Stimulated activated naive B cell treated with anti-CD40 and anti-IgM and Interleukin-4, amounts not matched to agents 10 μg/mL and 1 μg/mL and 100 μg/mL, for 72 hours (primary cell): ENCODE measurements around the gene SH3RF3.
A peak's percentile ranks its signal among the peaks of the same experiment; 100 is the strongest.

Experiments used
- ATAC-seq, 2 donors: fragments of 150-1000 bp; cut with Tn5 transposase; replicated peaks; 2 replicates each; pipeline ENCODE4 v1.10.0; 2021; ENCODE audit warnings: moderate library complexity in 1 of 2
- DNase-seq: peaks from one replicate; pipeline ENCODE4 v3.0.0; 2021
- H3K27ac Mint-ChIP-seq: one replicate; pipeline ENCODE4 v1.8.0; 2022; ENCODE audit warnings: mild to moderate bottlenecking, mixed read lengths
- H3K27me3 Mint-ChIP-seq, 2 donors: one replicate each; pipeline ENCODE4 v1.8.0; 2022; ENCODE audit warnings: mixed read lengths in 2 of 2
- H3K36me3 Mint-ChIP-seq, 2 donors: one replicate each; pipeline ENCODE4 v1.8.0; 2022; ENCODE audit warnings: mixed read lengths in 2 of 2, mild to moderate bottlenecking in 1 of 2
- H3K4me1 Mint-ChIP-seq, 2 donors: one replicate each; pipeline ENCODE4 v1.8.0; 2022; ENCODE audit warnings: mixed read lengths in 2 of 2, mild to moderate bottlenecking in 1 of 2
- H3K4me3 Mint-ChIP-seq, 2 donors: one replicate each; pipeline ENCODE4 v1.8.0; 2022; ENCODE audit warnings: mild to moderate bottlenecking in 2 of 2, mixed read lengths in 2 of 2, moderate library complexity in 1 of 2
- H3K9me3 Mint-ChIP-seq, 2 donors: one replicate each; pipeline ENCODE4 v1.8.0; 2022; ENCODE audit warnings: mixed read lengths in 2 of 2, mild to moderate bottlenecking in 1 of 2

The SH3RF3 gene

DNA sequence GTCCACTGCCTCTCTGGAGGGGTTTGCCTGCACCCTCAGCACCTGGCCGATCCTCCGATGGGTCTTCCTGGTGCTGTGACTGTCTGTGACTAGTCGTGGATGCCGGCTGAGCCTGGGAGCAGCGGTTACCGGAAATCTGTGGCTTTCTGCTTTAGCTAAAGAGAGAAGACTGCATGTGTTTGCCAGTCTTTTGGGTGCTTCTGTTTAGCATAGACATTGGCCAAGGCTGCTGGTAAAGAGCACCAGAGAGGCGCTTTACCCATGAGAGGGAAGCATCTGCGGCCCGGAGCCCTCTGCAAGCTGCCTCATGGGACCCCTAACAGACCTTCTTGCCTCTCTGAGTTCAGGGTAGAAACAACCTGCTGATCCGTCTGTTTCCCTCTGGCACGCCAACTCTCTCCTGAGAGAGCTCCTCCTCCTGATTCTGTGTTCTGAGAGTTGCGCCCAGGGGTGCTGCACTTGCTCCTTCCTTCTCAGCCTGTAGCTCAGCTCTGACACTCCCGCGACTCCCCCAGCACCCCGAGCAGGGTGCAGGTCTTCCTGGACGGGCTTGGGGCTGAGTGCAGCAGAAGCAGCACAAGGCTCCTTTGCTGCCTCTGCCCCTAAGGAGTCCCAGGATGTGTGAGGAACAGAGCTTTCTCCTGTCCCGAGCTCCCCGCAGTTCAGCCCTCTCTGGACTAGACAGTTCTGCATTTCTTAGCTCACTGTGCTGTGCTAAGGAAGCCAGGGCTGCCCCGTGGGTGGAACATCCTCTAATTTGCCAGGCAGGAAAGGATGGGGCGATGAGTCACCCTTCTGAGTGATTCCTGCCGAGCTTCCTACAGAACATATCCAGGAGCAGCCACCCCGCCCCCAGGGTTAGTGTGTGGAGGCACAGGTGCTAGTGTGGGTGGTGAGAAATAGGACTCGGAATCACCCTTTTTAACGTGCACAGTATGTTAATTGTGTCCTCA is 203.2 kb downstream of the SH3RF3 start:
- Mint-ChIP-seq H3K4me3 (peak overlapping the region; percentile 76 to 89), H3K27me3 (peaks cover 12% of the 10 kb centered on the region in 2 donors), H3K9me3 (no peaks in the 10 kb centered on the region), H3K36me3 (no peaks in the 10 kb centered on the region), H3K27ac (peak overlapping the region; percentile 68), H3K4me1 (peaks cover 34 to 62% of the 10 kb centered on the region in 2 donors)
- DNase-seq = peak; percentile 8
- ATAC-seq = peak; percentile 64 to 73

DNA sequence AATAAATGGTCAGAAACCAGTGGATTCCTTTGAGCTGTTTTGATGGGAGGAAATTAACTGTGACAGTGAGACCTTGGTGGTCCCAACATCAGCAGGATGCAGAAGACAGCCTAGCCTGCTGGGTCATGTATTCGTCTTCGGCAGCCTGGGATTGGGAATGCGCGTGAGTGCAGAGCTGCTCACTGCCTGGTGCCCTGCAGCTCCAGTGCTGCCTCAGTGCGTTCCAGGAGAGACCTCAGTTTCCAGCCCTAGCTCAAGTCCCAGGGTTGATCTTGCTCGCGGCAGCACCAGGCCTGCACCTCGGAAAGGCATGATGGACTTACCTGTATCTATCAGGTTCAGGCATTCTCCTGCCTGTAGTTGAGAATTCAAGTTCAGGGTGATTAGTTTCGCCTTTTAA is 203.9 kb downstream of the SH3RF3 start:
- DNase-seq (no peak), ATAC-seq (no peak)
- Mint-ChIP-seq H3K9me3 (no peaks in the 10 kb centered on the region), H3K27ac (no peak overlapping the region), H3K36me3 (no peaks in the 10 kb centered on the region), H3K27me3 (peaks cover 12 to 16% of the 10 kb centered on the region in 2 donors), H3K4me1 (peaks cover 36 to 63% of the 10 kb centered on the region in 2 donors), H3K4me3 (no peak overlapping the region)

- Mint-ChIP-seq H3K9me3 (no peaks in the 10 kb centered on the region), H3K36me3 (no peaks in the 10 kb centered on the region), H3K27me3 (peaks cover 12 to 21% of the 10 kb centered on the region in 2 donors), H3K4me1 (peaks cover 36 to 63% of the 10 kb centered on the region in 2 donors), H3K4me3 (no peak overlapping the region), H3K27ac (no peak overlapping the region)
- ATAC-seq (peak; percentile 59 to 64), DNase-seq (no peak)
Observed at GRCh38 chr2:109333414-109334210, 204.6 kb downstream of the SH3RF3 start.

DNA sequence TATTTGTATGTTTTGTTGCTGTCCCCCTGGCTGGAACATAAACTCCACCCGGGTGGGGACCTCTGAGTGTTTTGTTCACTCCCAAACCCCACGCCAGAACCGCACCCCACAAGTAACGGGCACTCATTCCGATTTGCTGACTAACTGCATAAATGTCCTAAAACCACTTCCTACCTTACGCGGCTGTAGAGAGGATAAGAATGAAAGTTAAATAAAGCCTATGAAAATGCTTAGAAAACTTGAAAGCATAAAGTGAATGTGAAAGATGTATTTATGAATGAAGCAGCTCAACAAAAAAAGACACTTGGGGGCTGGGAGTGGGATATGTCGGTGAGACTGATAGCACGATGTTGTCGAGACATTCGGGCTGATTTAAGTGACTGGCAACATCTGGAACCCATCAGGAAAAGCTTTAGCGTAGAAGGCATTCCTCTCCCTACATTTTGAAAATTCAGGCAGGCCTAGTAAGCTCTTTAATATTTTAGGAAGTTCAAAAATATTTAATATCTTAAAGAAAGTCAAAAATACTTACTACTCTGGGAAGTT is 206.7 kb downstream of the SH3RF3 start:
- ATAC-seq (no peak), DNase-seq (no peak)
- Mint-ChIP-seq H3K4me3 (peak overlapping the region; percentile 62 to 63), H3K27ac (peak overlapping the region; percentile 38), H3K4me1 (peaks cover 34 to 63% of the 10 kb centered on the region in 2 donors), H3K36me3 (no peaks in the 10 kb centered on the region), H3K9me3 (no peaks in the 10 kb centered on the region), H3K27me3 (peaks cover 7 to 25% of the 10 kb centered on the region in 2 donors)

GRCh38 chr2:109336296-109336695 is 207.3 kb downstream of the SH3RF3 start:
- H3K27ac Mint-ChIP-seq = no peak overlapping the region
- H3K4me1 Mint-ChIP-seq = peaks cover 34 to 58% of the 10 kb centered on the region in 2 donors
- H3K4me3 Mint-ChIP-seq = no peak overlapping the region
- H3K9me3 Mint-ChIP-seq = no peaks in the 10 kb centered on the region
- DNase-seq (no peak), ATAC-seq (no peak)
- no peaks in the 10 kb centered on the region for H3K36me3 Mint-ChIP-seq
- H3K27me3 Mint-ChIP-seq = peaks cover 7 to 25% of the 10 kb centered on the region in 2 donors

DNA sequence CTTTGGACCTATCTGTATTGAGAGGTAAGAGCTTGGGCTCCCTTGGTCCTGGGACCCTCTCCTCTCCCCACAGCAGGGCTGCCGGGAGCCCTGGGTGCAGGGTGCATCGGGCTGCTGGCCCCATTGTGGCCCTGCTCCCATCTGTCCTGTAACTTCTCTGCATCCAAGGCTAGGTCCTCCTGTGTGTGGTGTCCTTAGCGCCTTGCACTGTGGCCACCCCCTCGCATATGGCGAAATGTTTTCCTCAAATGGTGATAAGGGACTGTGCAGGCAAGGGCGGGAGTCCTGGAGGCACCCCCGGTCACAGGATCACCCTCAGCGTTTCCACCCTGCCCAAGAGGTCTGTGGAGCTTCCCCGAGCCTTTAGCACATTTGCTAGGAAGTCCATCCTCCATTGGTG is 208.2 kb downstream of the SH3RF3 start:
- Mint-ChIP-seq H3K27me3 (peaks cover 7 to 25% of the 10 kb centered on the region in 2 donors), H3K4me3 (no peak overlapping the region), H3K36me3 (no peaks in the 10 kb centered on the region), H3K4me1 (peaks cover 28 to 49% of the 10 kb centered on the region in 2 donors), H3K9me3 (no peaks in the 10 kb centered on the region), H3K27ac (no peak overlapping the region)
- ATAC-seq = no peak
- DNase-seq = no peak

GRCh38 chr2:109339519-109339966 is 210.5 kb downstream of the SH3RF3 start:
- no peak for DNase-seq
- Mint-ChIP-seq H3K9me3 (no peaks in the 10 kb centered on the region), H3K4me3 (no peak overlapping the region), H3K27ac (no peak overlapping the region), H3K27me3 (peaks cover 14 to 25% of the 10 kb centered on the region in 2 donors), H3K36me3 (no peaks in the 10 kb centered on the region), H3K4me1 (peaks cover 15 to 26% of the 10 kb centered on the region in 2 donors)
- no peak for ATAC-seq

- Mint-ChIP-seq H3K27ac (no peak overlapping the region), H3K4me1 (peaks cover 7 to 19% of the 10 kb centered on the region in 2 donors), H3K27me3 (peaks cover 11 to 21% of the 10 kb centered on the region in 2 donors), H3K36me3 (no peaks in the 10 kb centered on the region), H3K4me3 (no peak overlapping the region), H3K9me3 (no peaks in the 10 kb centered on the region)
- ATAC-seq = no peak
- DNase-seq = no peak
Observed at GRCh38 chr2:109340381-109340780, 211.4 kb downstream of the SH3RF3 start.

- Mint-ChIP-seq H3K4me1 (peaks cover 2 to 6% of the 10 kb centered on the region in 2 donors), H3K27ac (no peak overlapping the region), H3K9me3 (no peaks in the 10 kb centered on the region), H3K4me3 (no peak overlapping the region), H3K27me3 (peaks cover 7 to 16% of the 10 kb centered on the region in 2 donors), H3K36me3 (no peaks in the 10 kb centered on the region)
- no peak for ATAC-seq
- DNase-seq = no peak
Observed at GRCh38 chr2:109341355-109342255, 212.6 kb downstream of the SH3RF3 start.

- no peak for ATAC-seq
- no peak for DNase-seq
- Mint-ChIP-seq H3K27ac (no peak overlapping the region), H3K36me3 (no peaks in the 10 kb centered on the region), H3K27me3 (peaks cover 7 to 11% of the 10 kb centered on the region in 2 donors), H3K4me1 (no peaks in the 10 kb centered on the region), H3K4me3 (no peak overlapping the region), H3K9me3 (no peaks in the 10 kb centered on the region)
Observed at GRCh38 chr2:109342256-109342850, 213.3 kb downstream of the SH3RF3 start.

DNA sequence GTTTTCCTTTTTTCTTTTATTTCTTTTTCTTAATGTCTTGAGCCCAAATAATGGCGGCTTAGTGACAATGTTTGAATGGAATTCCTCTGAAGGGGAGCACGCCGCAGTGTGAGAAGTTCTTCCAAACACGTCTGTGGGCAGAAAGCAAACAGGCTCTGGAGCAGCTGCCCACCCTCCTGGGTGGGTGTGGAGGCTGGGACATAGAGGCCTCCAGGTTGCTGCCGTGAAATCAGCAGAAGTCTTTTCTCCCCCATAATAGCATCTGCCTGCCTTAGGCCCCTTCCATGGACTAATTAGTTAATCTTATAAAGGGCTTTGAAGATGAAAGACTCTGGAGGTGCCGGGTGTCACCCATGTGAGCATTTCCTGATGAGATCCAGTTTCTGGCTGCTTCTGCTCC is 213.9 kb downstream of the SH3RF3 start:
- Mint-ChIP-seq H3K9me3 (no peaks in the 10 kb centered on the region), H3K27ac (no peak overlapping the region), H3K36me3 (no peaks in the 10 kb centered on the region), H3K27me3 (peaks cover 7 to 9% of the 10 kb centered on the region in 2 donors), H3K4me3 (no peak overlapping the region), H3K4me1 (no peaks in the 10 kb centered on the region)
- DNase-seq (no peak), ATAC-seq (no peak)

DNA sequence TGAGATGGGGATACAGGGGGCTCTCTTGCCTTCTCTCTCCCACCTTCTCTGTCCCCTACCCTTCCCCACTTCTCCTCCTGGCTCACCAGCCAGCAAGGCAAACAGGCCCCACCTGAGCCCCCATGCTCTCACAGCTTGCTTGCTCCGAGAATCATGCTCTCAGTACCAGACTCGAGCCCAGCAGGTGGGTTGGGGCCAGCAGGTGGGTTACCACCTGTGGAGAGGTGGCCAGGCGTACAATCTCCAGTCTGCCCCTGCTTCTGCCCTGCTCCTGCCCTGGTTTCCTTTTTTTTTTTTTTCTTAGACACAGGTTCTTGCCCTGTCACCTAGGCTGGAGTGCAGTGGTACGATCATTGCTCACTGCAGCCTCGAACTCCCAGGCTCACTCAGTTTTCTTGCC is 214.5 kb downstream of the SH3RF3 start:
- H3K27me3 Mint-ChIP-seq = peaks cover 5 to 7% of the 10 kb centered on the region in 2 donors
- DNase-seq = no peak
- H3K36me3 Mint-ChIP-seq = no peaks in the 10 kb centered on the region
- no peak overlapping the region for H3K4me3 Mint-ChIP-seq
- peaks cover under 1 to 3% of the 10 kb centered on the region in 2 donors for H3K4me1 Mint-ChIP-seq
- no peak for ATAC-seq
- H3K9me3 Mint-ChIP-seq = no peaks in the 10 kb centered on the region
- no peak overlapping the region for H3K27ac Mint-ChIP-seq

DNA sequence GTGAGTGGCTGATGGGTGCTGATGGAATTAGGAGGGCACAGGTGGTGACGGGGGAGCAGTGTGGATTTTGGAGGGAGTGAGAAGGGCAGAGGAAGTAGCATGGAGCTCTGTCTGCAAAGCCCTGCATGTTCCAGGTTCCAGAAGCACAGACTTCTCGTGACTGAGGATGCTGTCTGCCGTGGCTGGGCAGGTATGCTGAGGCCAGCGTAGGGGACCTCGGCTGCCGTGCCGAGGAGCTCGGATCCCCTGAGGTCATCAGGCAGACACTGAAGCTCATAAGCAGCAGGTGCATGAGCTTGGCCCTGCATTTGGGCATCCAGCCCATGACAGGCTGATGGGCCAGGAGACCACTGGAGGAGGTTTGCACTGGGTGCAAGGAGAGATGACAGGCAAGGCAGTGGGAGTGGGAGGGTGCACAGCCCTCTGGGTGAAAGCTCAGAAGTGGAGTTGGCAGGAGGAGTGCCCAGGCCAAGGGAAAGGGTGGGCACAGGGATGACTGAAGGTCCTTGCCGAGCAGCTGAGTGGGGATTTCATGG is 215.3 kb downstream of the SH3RF3 start:
- ATAC-seq (no peak), DNase-seq (no peak)
- H3K9me3 Mint-ChIP-seq = no peaks in the 10 kb centered on the region
- H3K4me3 Mint-ChIP-seq = no peak overlapping the region
- H3K36me3 Mint-ChIP-seq = no peaks in the 10 kb centered on the region
- H3K4me1 Mint-ChIP-seq = peaks cover 9 to 10% of the 10 kb centered on the region in 2 donors
- H3K27me3 Mint-ChIP-seq = peaks cover 0 to 7% of the 10 kb centered on the region in 2 donors
- H3K27ac Mint-ChIP-seq = no peak overlapping the region
